Measurements from ENCODE around the gene C19orf33.

Gene C19orf33

DNA sequence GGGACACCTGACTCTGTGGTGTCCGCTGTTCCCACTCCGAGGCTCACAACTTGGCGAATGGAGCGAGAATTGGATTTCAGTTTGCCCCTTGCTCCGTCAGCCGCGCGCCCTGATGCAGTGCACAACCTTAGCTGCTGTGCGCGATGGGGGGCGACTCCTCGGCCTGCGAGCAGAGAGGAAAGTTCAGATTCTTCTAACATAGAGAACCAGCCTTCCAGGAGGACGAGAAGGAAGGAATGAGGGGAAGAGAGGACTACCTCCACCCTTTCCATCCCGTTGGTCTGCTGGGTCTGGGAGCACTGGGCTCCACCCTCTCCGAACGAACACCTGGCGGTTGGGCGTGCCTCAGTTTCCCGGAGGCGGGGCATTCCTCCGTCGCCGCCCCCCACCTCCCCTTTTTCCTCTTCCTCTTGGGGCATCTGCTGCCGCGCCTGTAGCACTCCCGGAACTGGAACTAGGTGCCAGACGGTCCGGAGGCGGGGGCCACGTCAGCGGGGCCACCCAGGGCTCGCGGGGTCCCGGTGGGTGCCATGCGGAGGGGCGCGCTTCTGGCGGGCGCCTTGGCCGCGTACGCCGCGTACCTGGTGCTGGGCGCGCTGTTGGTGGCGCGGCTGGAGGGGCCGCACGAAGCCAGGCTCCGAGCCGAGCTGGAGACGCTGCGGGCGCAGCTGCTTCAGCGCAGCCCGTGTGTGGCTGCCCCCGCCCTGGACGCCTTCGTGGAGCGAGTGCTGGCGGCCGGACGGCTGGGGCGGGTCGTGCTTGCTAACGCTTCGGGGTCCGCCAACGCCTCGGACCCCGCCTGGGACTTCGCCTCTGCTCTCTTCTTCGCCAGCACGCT lies 15.6 kb downstream of the C19orf33 start, which contains the start of gene KCNK6:
Gene KCNK6, plus strand, starts transcription at position 425 of the 838 bp plus-strand sequence. Its CDS starts 106 bp downstream, at position 531.
- Histone ChIP-seq H2AFZ (ENCODE audit: low read length) (peak within 1 kb of the TSS; percentile 42; the same call in 1 of the 2 replicates), H3F3A (ENCODE audit: insufficient read depth, low read length) (no peaks in the 10 kb centered on the region), H4K20me1 (ENCODE audit: insufficient read depth, low read length) (no peaks in the 10 kb centered on the region), H3K4me1 (ENCODE audit: low read length) (no peaks in the 10 kb centered on the region), H3K79me2 (ENCODE audit: low read length) (peaks cover 7% of the 10 kb centered on the region), H3K27ac (ENCODE audit: low read length) (no peak within 1 kb of the TSS), H3K27me3 (replicated peaks; ENCODE audit: insufficient read depth, low read length) (peaks cover 41% of the 10 kb centered on the region), H3K4me3 (ENCODE audit: low read length) (peak within 1 kb of the TSS; percentile 41), H3K9ac (ENCODE audit: low read length) (no peak within 1 kb of the TSS), H3K9me3 (replicated peaks; ENCODE audit: insufficient read depth, low read length) (no peaks in the 10 kb centered on the region), H3K9me2 (replicated peaks; ENCODE audit: insufficient read depth, low read length) (no peaks in the 10 kb centered on the region), H3K36me3 (replicated peaks; ENCODE audit: insufficient read depth, low read length) (no peaks in the 10 kb centered on the region), H3K4me2 (ENCODE audit: low read depth, low read length) (peak within 1 kb of the TSS; percentile 54)
- TF ChIP-seq EZH2 (optimal IDR thresholded peaks at IDR 0.05; ENCODE audit: low read depth, low read length) (no peak), EZH2phosphoT487 (IDR thresholded peaks at IDR 0.05; ENCODE audit: low read length) (no peak)
- TF ChIP-seq, protein P1, sequence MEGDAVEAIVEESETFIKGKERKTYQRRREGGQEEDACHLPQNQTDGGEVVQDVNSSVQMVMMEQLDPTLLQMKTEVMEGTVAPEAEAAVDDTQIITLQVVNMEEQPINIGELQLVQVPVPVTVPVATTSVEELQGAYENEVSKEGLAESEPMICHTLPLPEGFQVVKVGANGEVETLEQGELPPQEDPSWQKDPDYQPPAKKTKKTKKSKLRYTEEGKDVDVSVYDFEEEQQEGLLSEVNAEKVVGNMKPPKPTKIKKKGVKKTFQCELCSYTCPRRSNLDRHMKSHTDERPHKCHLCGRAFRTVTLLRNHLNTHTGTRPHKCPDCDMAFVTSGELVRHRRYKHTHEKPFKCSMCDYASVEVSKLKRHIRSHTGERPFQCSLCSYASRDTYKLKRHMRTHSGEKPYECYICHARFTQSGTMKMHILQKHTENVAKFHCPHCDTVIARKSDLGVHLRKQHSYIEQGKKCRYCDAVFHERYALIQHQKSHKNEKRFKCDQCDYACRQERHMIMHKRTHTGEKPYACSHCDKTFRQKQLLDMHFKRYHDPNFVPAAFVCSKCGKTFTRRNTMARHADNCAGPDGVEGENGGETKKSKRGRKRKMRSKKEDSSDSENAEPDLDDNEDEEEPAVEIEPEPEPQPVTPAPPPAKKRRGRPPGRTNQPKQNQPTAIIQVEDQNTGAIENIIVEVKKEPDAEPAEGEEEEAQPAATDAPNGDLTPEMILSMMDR (IDR thresholded peaks at IDR 0.05; ENCODE audit: low read length): no peak
- no peak for DNase-seq

DNA sequence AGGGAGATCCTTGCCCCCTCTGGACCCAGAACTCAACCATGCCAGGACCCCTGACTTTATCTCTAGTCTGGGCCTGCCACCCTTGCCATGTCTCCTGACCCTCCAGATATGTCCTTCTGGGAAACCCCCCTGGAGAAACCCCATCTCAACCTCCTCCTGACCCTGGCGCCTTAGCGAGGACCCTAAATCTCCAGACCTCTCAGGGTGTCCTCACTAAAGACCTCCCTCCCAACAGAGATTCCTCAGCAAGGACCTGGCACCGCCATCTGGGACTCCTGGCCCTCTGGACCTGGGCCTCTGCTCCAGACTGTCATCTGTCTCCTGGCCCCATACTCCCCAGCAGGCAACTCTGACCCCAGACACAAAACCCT lies 16.9 kb downstream of the C19orf33 start:
- no peak overlapping the region for H3K4me3 ChIP-seq (ENCODE audit: low read length)
- no peaks in the 10 kb centered on the region for H3K36me3 ChIP-seq (replicated peaks; ENCODE audit: insufficient read depth, low read length)
- H3F3A ChIP-seq (ENCODE audit: insufficient read depth, low read length): no peaks in the 10 kb centered on the region
- no peak overlapping the region for H2AFZ ChIP-seq (ENCODE audit: low read length)
- H3K27me3 ChIP-seq (replicated peaks; ENCODE audit: insufficient read depth, low read length): peaks cover 41% of the 10 kb centered on the region
- no peaks in the 10 kb centered on the region for H4K20me1 ChIP-seq (ENCODE audit: insufficient read depth, low read length)
- no peak overlapping the region for H3K4me2 ChIP-seq (ENCODE audit: low read depth, low read length)
- TF ChIP-seq EZH2 (optimal IDR thresholded peaks at IDR 0.05; ENCODE audit: low read depth, low read length) (no peak), EZH2phosphoT487 (IDR thresholded peaks at IDR 0.05; ENCODE audit: low read length) (no peak)
- TF ChIP-seq, protein P1 (IDR thresholded peaks at IDR 0.05; ENCODE audit: low read length): no peak
- H3K9me2 ChIP-seq (replicated peaks; ENCODE audit: insufficient read depth, low read length): no peaks in the 10 kb centered on the region
- no peaks in the 10 kb centered on the region for H3K9me3 ChIP-seq (replicated peaks; ENCODE audit: insufficient read depth, low read length)
- DNase-seq: no peak
- H3K4me1 ChIP-seq (ENCODE audit: low read length): no peaks in the 10 kb centered on the region
- H3K27ac ChIP-seq (ENCODE audit: low read length): no peak overlapping the region
- H3K9ac ChIP-seq (ENCODE audit: low read length): no peak overlapping the region
- H3K79me2 ChIP-seq (ENCODE audit: low read length): no peaks in the 10 kb centered on the region

DNA sequence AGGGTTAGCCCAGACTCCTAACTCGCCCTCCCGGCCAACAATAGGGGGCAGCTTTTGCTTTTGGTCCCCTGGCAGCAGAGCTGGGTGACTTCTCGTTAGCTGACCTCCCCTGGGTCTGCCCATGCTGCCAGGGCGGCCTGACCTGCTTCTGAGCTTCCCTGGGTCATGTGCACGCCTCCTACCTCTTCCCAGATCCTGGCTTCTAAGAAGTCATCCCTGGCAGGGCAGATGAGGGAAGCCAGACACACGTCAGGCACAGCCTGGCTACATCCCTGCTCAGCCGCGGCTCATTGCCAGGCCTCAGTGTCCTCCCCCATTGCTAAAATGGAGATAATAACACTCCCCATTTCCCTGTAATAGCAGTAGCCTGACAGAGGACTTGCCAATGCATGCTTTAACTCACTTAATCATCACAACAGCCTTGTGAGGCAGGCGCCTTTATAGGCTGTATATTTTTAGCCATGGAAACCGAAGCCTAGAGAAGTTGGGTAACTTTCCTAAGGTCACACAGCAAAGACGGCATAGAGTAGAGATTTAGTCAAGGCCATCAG lies 17.7 kb downstream of the C19orf33 start:
- no peak overlapping the region for H3K4me3 ChIP-seq (ENCODE audit: low read length)
- no peaks in the 10 kb centered on the region for H4K20me1 ChIP-seq (ENCODE audit: insufficient read depth, low read length)
- no peaks in the 10 kb centered on the region for H3K36me3 ChIP-seq (replicated peaks; ENCODE audit: insufficient read depth, low read length)
- H3K27ac ChIP-seq (ENCODE audit: low read length): no peak overlapping the region
- H3K9me2 ChIP-seq (replicated peaks; ENCODE audit: insufficient read depth, low read length): no peaks in the 10 kb centered on the region
- no peaks in the 10 kb centered on the region for H3K9me3 ChIP-seq (replicated peaks; ENCODE audit: insufficient read depth, low read length)
- no peak overlapping the region for H2AFZ ChIP-seq (ENCODE audit: low read length)
- H3K4me1 ChIP-seq (ENCODE audit: low read length): no peaks in the 10 kb centered on the region
- H3K9ac ChIP-seq (ENCODE audit: low read length): no peak overlapping the region
- TF ChIP-seq, protein P1 (IDR thresholded peaks at IDR 0.05; ENCODE audit: low read length): no peak
- TF ChIP-seq EZH2phosphoT487 (IDR thresholded peaks at IDR 0.05; ENCODE audit: low read length) (no peak), EZH2 (optimal IDR thresholded peaks at IDR 0.05; ENCODE audit: low read depth, low read length) (no peak)
- no peaks in the 10 kb centered on the region for H3F3A ChIP-seq (ENCODE audit: insufficient read depth, low read length)
- peaks cover 41% of the 10 kb centered on the region for H3K27me3 ChIP-seq (replicated peaks; ENCODE audit: insufficient read depth, low read length)
- no peaks in the 10 kb centered on the region for H3K79me2 ChIP-seq (ENCODE audit: low read length)
- no peak for DNase-seq
- no peak overlapping the region for H3K4me2 ChIP-seq (ENCODE audit: low read depth, low read length)
